SK-N-SH treated with all-trans-retinoic acid at 6 μM for 48 hours (cell line): ENCODE measurements around the gene ITGA3.

Experiments
- ATAC-seq: fragments of 200-7000 bp; cut with Tn5 transposase; 3 replicates; pipeline ENCODE4 v1.9.1; 2020; ENCODE audit warnings: mild to moderate bottlenecking, moderate library complexity
- ARNTL ChIP-seq: fragments of 450-650 bp; formaldehyde crosslinking; IDR thresholded peaks from 2 replicates; pipeline ENCODE4 v1.5.0; 2020; ENCODE audit warnings: low read depth, mild to moderate bottlenecking, moderate library complexity, borderline replicate concordance
- CREB5 ChIP-seq: fragments of 250-450 bp; sonication (Bioruptor Pico); IDR thresholded peaks from 2 replicates; pipeline ENCODE4 v1.5.1; 2020; ENCODE audit warnings: low read depth, mild to moderate bottlenecking, moderate library complexity
- CSDC2 ChIP-seq: fragments of 250-450 bp; sonication (Bioruptor Pico); IDR thresholded peaks from 2 replicates; pipeline ENCODE4 v1.5.0; 2020; ENCODE audit warnings: mild to moderate bottlenecking, moderate library complexity
- CSRNP3 ChIP-seq: fragments of 250-450 bp; sonication (Bioruptor Pico); IDR thresholded peaks from 2 replicates; pipeline ENCODE4 v1.5.1; 2021; ENCODE audit warnings: mild to moderate bottlenecking, moderate library complexity
- GLIS3 ChIP-seq: fragments of 250-450 bp; sonication (Bioruptor Pico); IDR thresholded peaks from 2 replicates; pipeline ENCODE4 v1.5.0; 2020; ENCODE audit warnings: mild to moderate bottlenecking, moderate library complexity
- PATZ1 ChIP-seq: fragments of 250-450 bp; sonication (Bioruptor Pico); IDR thresholded peaks from 2 replicates; pipeline ENCODE4 v1.8.0; 2020; ENCODE audit warnings: mild to moderate bottlenecking, moderate library complexity, borderline replicate concordance
- PPARA ChIP-seq: fragments of 250-450 bp; sonication (Bioruptor Pico); IDR thresholded peaks from 2 replicates; pipeline ENCODE4 v1.5.0; 2020; ENCODE audit warnings: mild to moderate bottlenecking, borderline replicate concordance
- RARB ChIP-seq: fragments of 250-450 bp; sonication (Bioruptor Pico); IDR thresholded peaks from 2 replicates; pipeline ENCODE4 v1.8.0; 2021; ENCODE audit warnings: mild to moderate bottlenecking, moderate library complexity
- SNAI2 ChIP-seq: fragments of 250-450 bp; sonication (Bioruptor Pico); IDR thresholded peaks from 2 replicates; pipeline ENCODE4 v1.5.0; 2020; ENCODE audit warnings: mild to moderate bottlenecking, moderate library complexity
- TSHZ2 ChIP-seq: fragments of 250-450 bp; sonication (Bioruptor Pico); IDR thresholded peaks from 2 replicates; pipeline ENCODE4 v1.5.0; 2020; ENCODE audit warnings: mild to moderate bottlenecking, moderate library complexity
- ZC3H10 ChIP-seq: fragments of 250-450 bp; sonication (Bioruptor Pico); IDR thresholded peaks from 2 replicates; pipeline ENCODE4 v1.5.1; 2021; ENCODE audit warnings: mild to moderate bottlenecking, moderate library complexity
- ZFP3 ChIP-seq: fragments of 250-450 bp; sonication (Bioruptor Pico); IDR thresholded peaks from 2 replicates; pipeline ENCODE4 v1.5.0; 2020; ENCODE audit warnings: mild to moderate bottlenecking, moderate library complexity
- ZFP30 ChIP-seq: fragments of 450-650 bp; formaldehyde crosslinking; IDR thresholded peaks from 2 replicates; pipeline ENCODE4 v1.5.0; 2022; ENCODE audit warnings: mild to moderate bottlenecking, moderate library complexity
- ZNF565 ChIP-seq: fragments of 450-650 bp; formaldehyde crosslinking; conservative IDR thresholded peaks from 2 replicates; pipeline ENCODE4 v1.5.0; 2020; ENCODE audit warnings: low read depth, mild to moderate bottlenecking, moderate library complexity
- ZNF8 ChIP-seq: fragments of 450-650 bp; formaldehyde crosslinking; IDR thresholded peaks from 2 replicates; pipeline ENCODE4 v1.5.0; 2020; ENCODE audit warnings: mild to moderate bottlenecking, moderate library complexity

Gene ITGA3

DNA sequence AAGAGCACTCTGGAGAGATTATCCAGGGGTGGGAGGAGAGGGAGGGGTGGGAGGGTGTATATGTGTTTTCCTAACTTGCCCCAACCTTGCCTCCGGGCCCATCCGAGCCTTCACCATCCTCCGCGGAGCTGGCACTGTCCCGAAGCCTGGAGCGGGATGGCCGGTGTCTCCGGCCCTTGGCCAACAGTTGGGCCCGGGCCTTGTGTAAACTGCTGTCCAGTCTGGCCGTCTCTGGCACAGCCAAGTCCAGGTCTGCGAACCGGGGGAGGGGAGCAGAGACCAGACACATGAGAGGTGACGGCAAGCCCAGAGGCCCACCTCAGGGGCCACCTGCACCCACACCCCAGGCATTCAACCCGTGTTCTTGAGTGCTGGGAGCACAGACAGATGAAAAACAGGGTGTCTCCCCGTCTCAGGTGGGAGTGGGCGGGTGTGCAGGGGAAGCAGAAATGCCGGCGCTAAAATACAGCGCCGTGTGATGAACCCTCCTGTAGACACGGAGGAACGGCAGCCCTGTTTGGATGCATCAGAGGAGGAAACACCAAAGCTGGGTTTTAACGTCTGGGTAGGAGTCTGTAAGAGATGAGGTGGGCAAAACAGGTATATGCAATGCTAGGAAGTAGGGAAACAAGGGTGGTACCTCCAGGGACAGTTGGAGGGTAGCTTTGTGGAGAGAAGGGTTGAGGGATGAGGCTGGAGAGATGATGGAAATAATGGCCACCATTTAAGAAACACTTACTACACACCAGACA lies 62.3 kb downstream of the ITGA3 start:
- TF ChIP-seq RARB (no peak), PPARA (no peak), GLIS3 (CRISPR knock-in tag) (no peak), ARNTL (CRISPR knock-in tag) (no peak), ZFP3 (CRISPR knock-in tag) (peak; percentile 77; the same call in 1 of the 2 replicates)

GRCh38 chr17:50118828-50119218 lies 62.9 kb downstream of the ITGA3 start:
- ATAC-seq: no peak
- TF ChIP-seq ZNF565 (CRISPR knock-in tag) (no peak), CSDC2 (CRISPR knock-in tag) (no peak), ZFP30 (CRISPR knock-in tag) (no peak), CSRNP3 (no peak), ZNF8 (no peak), ZFP3 (CRISPR knock-in tag) (no peak), ZC3H10 (CRISPR knock-in tag) (no peak), CREB5 (CRISPR knock-in tag) (no peak)

More for the DNA sequence above, 62.3 kb downstream of the ITGA3 start:
- ATAC-seq: no peak

DNA sequence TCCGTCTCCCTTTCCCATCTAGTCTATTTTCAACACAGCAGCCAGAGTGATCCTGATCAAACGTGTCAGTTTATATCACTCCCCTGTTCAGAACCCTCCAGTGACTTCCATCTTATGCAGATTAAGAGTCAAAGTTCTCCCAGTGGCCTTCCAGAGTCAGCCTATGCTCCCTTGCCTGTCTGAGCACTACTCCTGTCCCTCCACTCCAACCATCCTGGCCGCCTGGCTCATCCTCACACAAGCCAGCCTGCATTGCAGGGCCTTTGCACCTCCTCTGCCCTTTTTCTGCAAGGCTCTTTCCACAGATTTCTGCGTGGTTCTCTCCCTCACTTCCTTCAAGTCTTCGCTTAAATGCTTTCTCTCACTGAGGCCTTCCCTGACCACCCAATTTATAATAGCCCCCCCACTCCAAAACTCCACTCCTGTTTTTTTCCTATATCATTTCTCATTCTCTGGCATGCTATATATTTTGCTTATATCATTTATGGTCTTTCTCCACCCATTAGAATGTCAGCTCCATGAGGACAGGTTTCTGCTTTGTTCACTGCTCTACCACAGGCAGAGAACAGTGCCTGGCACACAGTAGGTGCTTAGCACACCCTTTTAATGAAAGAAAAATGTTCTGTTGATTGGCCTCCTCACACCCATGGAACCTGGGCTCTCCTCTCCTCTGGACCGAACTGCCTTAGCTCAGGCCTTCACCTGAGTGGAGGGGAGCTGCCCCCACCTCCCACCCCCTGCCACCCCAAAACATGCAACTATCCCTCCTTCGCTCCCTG lies 64.8 kb downstream of the ITGA3 start:
- ATAC-seq: no peak

More for the DNA sequence above, 64.8 kb downstream of the ITGA3 start:
- TF ChIP-seq ZFP3 (CRISPR knock-in tag) (no peak), SNAI2 (CRISPR knock-in tag) (no peak), TSHZ2 (CRISPR knock-in tag) (no peak), ZC3H10 (CRISPR knock-in tag) (no peak), PATZ1 (CRISPR knock-in tag) (no peak), GLIS3 (CRISPR knock-in tag) (no peak)
- TF ChIP-seq, all 23 proteins: peak for 0
